Glomerular endothelial cell (primary cell): ENCODE measurements around the gene SSB. TPM values are rescaled to one million over a fixed set of nuclear protein-coding genes. Genes with fewer than 3 reads are reported as not detected.
"Not testable (repeated sequence)": the region's sequence is repeated elsewhere in the genome, so short reads cannot be mapped to it uniquely, and the experiment has no call there.

Source experiments
- DNase-seq: peaks from one replicate; pipeline ENCODE4 v3.0.0-alpha.2; 2011; ENCODE audit warnings: low read depth, low spot score; ENCODE audit errors: extremely low read depth
- total RNA-seq: library from RNA; depleted of rRNA; stranded (reverse); fragments of >200 nt; gene quantifications from 2 replicates; pipeline ENCODE4 v1.2.3, GENCODE V29; 2015

The SSB gene
- total RNA-seq, 1 donor from 2014 or later: 92.9 TPM

GRCh38 chr2:169781249-169782013 is 17.2 kb upstream of the SSB start:
- DNase-seq: no peak

GRCh38 chr2:169782513-169782912 is 16.2 kb upstream of the SSB start:
- no peak for DNase-seq

GRCh38 chr2:169790581-169790980 is 8.1 kb upstream of the SSB start:
- no peak for DNase-seq

GRCh38 chr2:169795181-169795580 is 3.5 kb upstream of the SSB start:
- DNase-seq: no peak

GRCh38 chr2:169796441-169796840 is 2.2 kb upstream of the SSB start:
- DNase-seq: no peak

- DNase-seq: no peak
These were observed 1.1 kb upstream of the SSB start for GRCh38 chr2:169797601-169798000.

GRCh38 chr2:169798397-169798717 is 314 bp upstream of the SSB start:
- DNase-seq: no peak

- no peak for DNase-seq
These were observed 4.8 kb downstream of the SSB start for GRCh38 chr2:169803480-169803879.

- DNase-seq: no peak
These were observed 7.9 kb downstream of the SSB start for GRCh38 chr2:169806586-169806985.

GRCh38 chr2:169808221-169808620 is 9.6 kb downstream of the SSB start:
- DNase-seq: no peak

GRCh38 chr2:169815849-169816248 is 17.2 kb downstream of the SSB start:
- no peak for DNase-seq

- not testable (repeated sequence) for DNase-seq
These were observed 18.3 kb downstream of the SSB start for GRCh38 chr2:169816961-169817360.

- not testable (repeated sequence) for DNase-seq
These were observed 18.7 kb downstream of the SSB start for GRCh38 chr2:169817369-169817768.

GRCh38 chr2:169818241-169818640 is 19.6 kb downstream of the SSB start:
- DNase-seq: no peak

GRCh38 chr2:169819106-169819505 is 20.4 kb downstream of the SSB start:
- DNase-seq: no peak

- DNase-seq: not testable (repeated sequence)
These were observed 21.4 kb downstream of the SSB start for GRCh38 chr2:169820101-169820500.

GRCh38 chr2:169822036-169822435 is 23.4 kb downstream of the SSB start:
- DNase-seq: no peak

GRCh38 chr2:169822785-169823392 is 24.2 kb downstream of the SSB start:
- no peak for DNase-seq

- DNase-seq: no peak
These were observed 25.3 kb downstream of the SSB start for GRCh38 chr2:169823996-169824372.

- no peak for DNase-seq
These were observed 26.0 kb downstream of the SSB start, which contains the start of gene METTL5 for GRCh38 chr2:169824373-169825333. METTL5 (minus strand) TSS chr2:169824905; CDS start chr2:169824597, 308 bp downstream.
